Measurements from ENCODE around the gene LILRA6. TPM values are rescaled to one million over a fixed set of nuclear protein-coding genes. Genes with fewer than 3 reads are reported as not detected.
A peak's percentile ranks its signal among the peaks of the same experiment; 100 is the strongest.

The LILRA6 gene
- total RNA-seq, 1 experiment from 2014 or later, result not detected

- peak; percentile 98 for DNase-seq (ENCODE audit: extremely low read depth, low read depth)
These were observed 52.0 kb downstream of the LILRA6 start for GRCh38 chr19:54190503-54191010.

- DNase-seq (ENCODE audit: extremely low read depth, low read depth), result peak; percentile 99
These were observed 52.7 kb downstream of the LILRA6 start for GRCh38 chr19:54189735-54190502.

- DNase-seq (ENCODE audit: extremely low read depth, low read depth), result no peak
These were observed 53.4 kb downstream of the LILRA6 start, which contains the start of gene MBOAT7 for GRCh38 chr19:54189145-54189734. Gene MBOAT7, minus strand, starts transcription at chr19:54189580. Its CDS starts 1,072 bp downstream, at chr19:54188508.

- DNase-seq (ENCODE audit: extremely low read depth, low read depth), result no peak
These were observed 54.2 kb downstream of the LILRA6 start for GRCh38 chr19:54188215-54188871.

GRCh38 chr19:54186934-54187381, 55.6 kb downstream of the LILRA6 start:
- DNase-seq (ENCODE audit: extremely low read depth, low read depth), result no peak

Small RNA genes within 50 kb of the gene (small RNA-seq; reads per million reads assigned to genes)
- 0 reads per million in 2 experiments for gene MIR4752
- gene RNU6-1307P, result 0 reads per million in 2 experiments

Other genes with a start within 250 kb of the LILRA6 start
- not detected in 2 replicates for gene VSTM1, start 178.9 kb downstream of the LILRA6 start, total RNA-seq (2014; rRNA removed; shearing (Covaris generic))
- gene TARM1, start 161.4 kb downstream of the LILRA6 start, total RNA-seq (2014; rRNA removed; shearing (Covaris generic)), result not detected in 2 replicates
- 0.22 and 0.32 TPM in 2 replicates for gene OSCAR, start 142.0 kb downstream of the LILRA6 start, total RNA-seq (2014; rRNA removed; shearing (Covaris generic))
- gene NDUFA3, start 139.9 kb downstream of the LILRA6 start, total RNA-seq (2014; rRNA removed; shearing (Covaris generic)), result 31.8 and 38.6 TPM in 2 replicates
- gene TFPT, start 127.1 kb downstream of the LILRA6 start, total RNA-seq (2014; rRNA removed; shearing (Covaris generic)), result 8.3 and 10.2 TPM in 2 replicates
- 28.5 and 34.1 TPM in 2 replicates for gene PRPF31, start 127.0 kb downstream of the LILRA6 start, total RNA-seq (2014; rRNA removed; shearing (Covaris generic))
- 12.3 and 19.2 TPM in 2 replicates for gene CNOT3, start 105.0 kb downstream of the LILRA6 start, total RNA-seq (2014; rRNA removed; shearing (Covaris generic))
- 7.7 and 8.2 TPM in 2 replicates for gene LENG1, start 83.1 kb downstream of the LILRA6 start, total RNA-seq (2014; rRNA removed; shearing (Covaris generic))
- 0.30 and 0.63 TPM in 2 replicates for gene TMC4, start 69.6 kb downstream of the LILRA6 start, total RNA-seq (2014; rRNA removed; shearing (Covaris generic))
- gene MBOAT7, start 53.2 kb downstream of the LILRA6 start, total RNA-seq (2014; rRNA removed; shearing (Covaris generic)), result 27.5 and 28.9 TPM in 2 replicates
- 27.3 and 38.4 TPM in 2 replicates for gene TSEN34, start 51.5 kb downstream of the LILRA6 start, total RNA-seq (2014; rRNA removed; shearing (Covaris generic))
- gene RPS9, start 41.9 kb downstream of the LILRA6 start, total RNA-seq (2014; rRNA removed; shearing (Covaris generic)), result 2,109 and 2,437 TPM in 2 replicates
- not detected in 2 replicates for gene LILRB3, start 19.8 kb downstream of the LILRA6 start, total RNA-seq (2014; rRNA removed; shearing (Covaris generic))
- gene LILRB5, start 14.5 kb upstream of the LILRA6 start, total RNA-seq (2014; rRNA removed; shearing (Covaris generic)), result not detected in 2 replicates
- not detected in 2 replicates for gene LILRB2, start 38.3 kb upstream of the LILRA6 start, total RNA-seq (2014; rRNA removed; shearing (Covaris generic))
- gene LILRA5, start 70.4 kb upstream of the LILRA6 start, total RNA-seq (2014; rRNA removed; shearing (Covaris generic)), result not detected in 2 replicates
- not detected in 2 replicates for gene LILRA4, start 96.4 kb upstream of the LILRA6 start, total RNA-seq (2014; rRNA removed; shearing (Covaris generic))
- gene LAIR1, start 122.1 kb upstream of the LILRA6 start, total RNA-seq (2014; rRNA removed; shearing (Covaris generic)), result not detected in 2 replicates
- not detected in 2 replicates for gene TTYH1, start 172.7 kb upstream of the LILRA6 start, total RNA-seq (2014; rRNA removed; shearing (Covaris generic))
- 30.4 and 32.9 TPM in 2 replicates for gene LENG8, start 206.4 kb upstream of the LILRA6 start, total RNA-seq (2014; rRNA removed; shearing (Covaris generic))
- 6.2 and 8.2 TPM in 2 replicates for gene LENG9, start 221.0 kb upstream of the LILRA6 start, total RNA-seq (2014; rRNA removed; shearing (Covaris generic))
- gene CDC42EP5, start 230.5 kb upstream of the LILRA6 start, total RNA-seq (2014; rRNA removed; shearing (Covaris generic)), result 0.17 TPM in 1 of 2 replicates, not detected in the other

Data from NCI-H460 (cell line).